Measurements from ENCODE around the gene APOC4. TPM values are rescaled to one million over a fixed set of nuclear protein-coding genes. Genes with fewer than 3 reads are reported as not detected.

The APOC4 gene
- polyA plus RNA-seq, 1 donor (not counting 4 experiments of a cell fraction or from before 2014, with no cell fraction given) = not detected

GRCh38 chr19:44993526-44993925 is 51.5 kb downstream of the APOC4 start:
- FAIRE-seq (no peak), DNase-seq (ENCODE audit: low read depth, low spot score) (no peak)
- Histone ChIP-seq H3K79me2 (ENCODE audit: control insufficient read depth, insufficient read depth, low read length) (no peaks in the 10 kb centered on the region), H3K4me2 (ENCODE audit: control insufficient read depth, extremely low read depth, insufficient read depth, low read depth, low read length) (no peak overlapping the region), H2AFZ (ENCODE audit: control insufficient read depth, low read length) (no peak overlapping the region), H3K9me3 (ENCODE audit: control insufficient read depth, low read depth, low read length) (no peaks in the 10 kb centered on the region), H3K4me1 (ENCODE audit: control insufficient read depth, extremely low read depth, insufficient read depth, low read length) (no peaks in the 10 kb centered on the region), H3K9me1 (ENCODE audit: control insufficient read depth, extremely low read depth, insufficient read depth, low read length) (no peaks in the 10 kb centered on the region), H3K9ac (ENCODE audit: control insufficient read depth, extremely low read depth, insufficient read depth, low read length) (no peak overlapping the region), H3K36me3 (ENCODE audit: control insufficient read depth in 2 of 2, extremely low read depth in 1 of 2, insufficient read depth in 2 of 2, low read length in 2 of 2) (peaks cover 13 to 25% of the 10 kb centered on the region in 2 experiments), H3K27me3 (ENCODE audit: control insufficient read depth, extremely low read depth, insufficient read depth, low read length) (no peaks in the 10 kb centered on the region), H3K27ac (ENCODE audit: control insufficient read depth, insufficient read depth, low read length) (no peak overlapping the region), H3K4me3 (ENCODE audit: control insufficient read depth in 2 of 3, extremely low read depth in 1 of 3, insufficient read depth in 2 of 3, low read depth in 1 of 3, low read length in 3 of 3) (no peak overlapping the region), H4K20me1 (ENCODE audit: control insufficient read depth, extremely low read depth, insufficient read depth, low read length) (no peaks in the 10 kb centered on the region)
- dilution Hi-C loops (cut with MboI; ENCODE audit: extremely low pct_ligation_motif_present, low sequenced_read_pairs) = no loop called here
- TF ChIP-seq EZH2 (IDR thresholded peaks at IDR 0.05; ENCODE audit: low read length) (no peak), CTCF (optimal IDR thresholded peaks at IDR 0.05 in 1 of 3, IDR thresholded peaks at IDR 0.05 in 1 of 3, conservative IDR thresholded peaks at IDR 0.05 in 1 of 3; ENCODE audit: extremely low read depth in 1 of 3, insufficient read depth in 2 of 3, low read length in 3 of 3) (no peak)

- Histone ChIP-seq H4K20me1 (ENCODE audit: control insufficient read depth, extremely low read depth, insufficient read depth, low read length) (no peaks in the 10 kb centered on the region), H3K4me1 (ENCODE audit: control insufficient read depth, extremely low read depth, insufficient read depth, low read length) (no peaks in the 10 kb centered on the region), H3K36me3 (ENCODE audit: control insufficient read depth in 2 of 2, extremely low read depth in 1 of 2, insufficient read depth in 2 of 2, low read length in 2 of 2) (peaks cover 10 to 20% of the 10 kb centered on the region in 2 experiments), H3K4me2 (ENCODE audit: control insufficient read depth, extremely low read depth, insufficient read depth, low read depth, low read length) (no peak overlapping the region), H3K27ac (ENCODE audit: control insufficient read depth, insufficient read depth, low read length) (no peak overlapping the region), H3K9me1 (ENCODE audit: control insufficient read depth, extremely low read depth, insufficient read depth, low read length) (no peaks in the 10 kb centered on the region), H3K79me2 (ENCODE audit: control insufficient read depth, insufficient read depth, low read length) (no peaks in the 10 kb centered on the region), H3K9me3 (ENCODE audit: control insufficient read depth, low read depth, low read length) (no peaks in the 10 kb centered on the region), H3K4me3 (ENCODE audit: control insufficient read depth in 2 of 3, extremely low read depth in 1 of 3, insufficient read depth in 2 of 3, low read depth in 1 of 3, low read length in 3 of 3) (no peak overlapping the region), H2AFZ (ENCODE audit: control insufficient read depth, low read length) (no peak overlapping the region), H3K27me3 (ENCODE audit: control insufficient read depth, extremely low read depth, insufficient read depth, low read length) (no peaks in the 10 kb centered on the region), H3K9ac (ENCODE audit: control insufficient read depth, extremely low read depth, insufficient read depth, low read length) (no peak overlapping the region)
- dilution Hi-C loops (cut with MboI; ENCODE audit: extremely low pct_ligation_motif_present, low sequenced_read_pairs) = no loop called here
- FAIRE-seq = no peak
- TF ChIP-seq CTCF (optimal IDR thresholded peaks at IDR 0.05 in 1 of 3, IDR thresholded peaks at IDR 0.05 in 1 of 3, conservative IDR thresholded peaks at IDR 0.05 in 1 of 3; ENCODE audit: extremely low read depth in 1 of 3, insufficient read depth in 2 of 3, low read length in 3 of 3) (no peak), EZH2 (IDR thresholded peaks at IDR 0.05; ENCODE audit: low read length) (no peak)
- no peak for DNase-seq (ENCODE audit: low read depth, low spot score)
These were observed 52.0 kb downstream of the APOC4 start for GRCh38 chr19:44993926-44994537.

Other genes with a start within 250 kb of the APOC4 start
- not detected in 3 replicates for gene CEACAM16, start 243.1 kb upstream of the APOC4 start, polyA plus RNA-seq
- gene BCL3, start 193.5 kb upstream of the APOC4 start, polyA plus RNA-seq = 1.1 to 1.8 TPM (median 1.5 TPM) in 3 replicates
- 27.8 to 58.6 TPM (median 30.1 TPM) in 3 replicates for gene CBLC, start 164.3 kb upstream of the APOC4 start, polyA plus RNA-seq
- 13.6 to 28.4 TPM (median 20.8 TPM) in 3 replicates for gene BCAM, start 133.1 kb upstream of the APOC4 start, polyA plus RNA-seq
- gene NECTIN2, start 95.9 kb upstream of the APOC4 start, polyA plus RNA-seq = 26.8 to 38.9 TPM (median 29.8 TPM) in 3 replicates
- 46.9 to 92.1 TPM (median 56.0 TPM) in 3 replicates for gene TOMM40, start 51.0 kb upstream of the APOC4 start, polyA plus RNA-seq
- gene APOE, start 36.4 kb upstream of the APOC4 start, polyA plus RNA-seq = 27.9 to 217 TPM (median 30.2 TPM) in 3 replicates
- 0.40 to 0.79 TPM (median 0.65 TPM) in 3 replicates for gene APOC1, start 27.6 kb upstream of the APOC4 start, polyA plus RNA-seq
- not detected in 3 replicates for gene APOC2, start 3.8 kb downstream of the APOC4 start, polyA plus RNA-seq
- 44.6 to 74.6 TPM (median 47.1 TPM) in 3 replicates for gene CLPTM1, start 13.1 kb downstream of the APOC4 start, polyA plus RNA-seq
- 3.6 to 7.3 TPM (median 4.5 TPM) in 3 replicates for gene RELB, start 59.2 kb downstream of the APOC4 start, polyA plus RNA-seq
- 15.7 to 21.4 TPM (median 19.7 TPM) in 3 replicates for gene CLASRP, start 96.8 kb downstream of the APOC4 start, polyA plus RNA-seq
- 0.13 to 1.6 TPM (median 0.25 TPM) in 3 replicates for gene ZNF296, start 134.2 kb downstream of the APOC4 start, polyA plus RNA-seq
- 23.1 to 30.1 TPM (median 23.7 TPM) in 3 replicates for gene GEMIN7, start 137.0 kb downstream of the APOC4 start, polyA plus RNA-seq
- 8.6 to 15.2 TPM (median 10.2 TPM) in 3 replicates for gene PPP1R37, start 150.9 kb downstream of the APOC4 start, polyA plus RNA-seq
- 0.20 to 1.2 TPM (median 0.37 TPM) in 3 replicates for gene NKPD1, start 218.7 kb downstream of the APOC4 start, polyA plus RNA-seq
- gene TRAPPC6A, start 236.0 kb downstream of the APOC4 start, polyA plus RNA-seq = 4.7 to 7.9 TPM (median 7.1 TPM) in 3 replicates
- gene BLOC1S3, start 236.5 kb downstream of the APOC4 start, polyA plus RNA-seq = 5.1 to 8.3 TPM (median 6.9 TPM) in 3 replicates

All from keratinocyte (primary cell).